HEK293 (cell line): ENCODE results near the gene ARSB.

ENCODE experiments used
- CTCF ChIA-PET: fragments of 350-600 bp; formaldehyde crosslinking; extraction: SDS; loops from one replicate; lab custom pipeline; 2021; ENCODE audit warnings: antibody characterized with exemption; lab: Yijun Ruan, JAX
- POLR2A ChIA-PET: fragments of 300-600 bp; formaldehyde crosslinking; extraction: SDS; loops from one replicate; lab custom pipeline; 2020; ENCODE audit warnings: antibody characterized with exemption, inconsistent platforms; lab: Yijun Ruan, JAX
- H3K27ac ChIP-seq: fragments of 200-500 bp; sonication (Bioruptor generic); 2 replicates; pipeline ENCODE4 v1.5.1; 2014; ENCODE audit warnings: low read depth, low read length, control low read depth, inconsistent platforms; ENCODE audit errors: extremely low read depth
- H3K36me3 ChIP-seq, 2 experiments: fragments of 200-500 bp in 1 of 2; sonication (Bioruptor generic) in 1 of 2; 1 replicate in 1 of 2; 2 replicates in 1 of 2; pipeline ENCODE4 v1.5.1; 2014 to 2017; ENCODE audit warnings: inconsistent platforms in 2 of 2, low read length in 2 of 2; ENCODE audit not compliant: control insufficient read depth in 2 of 2, insufficient read depth in 1 of 2
- H3K4me1 ChIP-seq: fragments of 200-500 bp; sonication (Bioruptor generic); 2 replicates; pipeline ENCODE4 v1.5.1; 2014; ENCODE audit warnings: mild to moderate bottlenecking, low read length, inconsistent platforms; ENCODE audit not compliant: control insufficient read depth, insufficient read depth
- H3K4me3 ChIP-seq: 2 replicates; pipeline ENCODE4 v1.5.1; 2011; ENCODE audit warnings: low read depth, mild to moderate bottlenecking, control low read depth, low read length, moderate library complexity
- H3K9me3 ChIP-seq: fragments of 200-500 bp; sonication (Bioruptor generic); 2 replicates; pipeline ENCODE4 v1.5.1; 2014; ENCODE audit warnings: low read depth, low read length, inconsistent platforms; ENCODE audit not compliant: control insufficient read depth, insufficient read depth
- ATF2 ChIP-seq: fragments of 450-650 bp; formaldehyde crosslinking; IDR thresholded peaks from 2 replicates; pipeline ENCODE4 v1.5.1; 2016; ENCODE audit warnings: missing biosample characterization, missing genetic modification characterization, low read depth
- BCL6B ChIP-seq: fragments of 450-650 bp; formaldehyde crosslinking; IDR thresholded peaks from 2 replicates; pipeline ENCODE4 v1.5.1; 2017; ENCODE audit warnings: missing biosample characterization, missing genetic modification characterization
- PRDM6 ChIP-seq: fragments of 450-650 bp; formaldehyde crosslinking; IDR thresholded peaks from 2 replicates; pipeline ENCODE4 v1.5.1; 2017; ENCODE audit warnings: missing biosample characterization, missing genetic modification characterization
- TCF7L2 ChIP-seq: IDR thresholded peaks from 2 replicates; pipeline ENCODE4 v1.6.1; 2011; ENCODE audit warnings: low read depth, mild to moderate bottlenecking, inconsistent platforms, low read length, moderate library complexity, borderline replicate concordance
- ZBTB26 ChIP-seq: fragments of 450-650 bp; formaldehyde crosslinking; optimal IDR thresholded peaks from 2 replicates; pipeline ENCODE3; 2016; ENCODE audit warnings: missing biosample characterization, mild to moderate bottlenecking, missing genetic modification characterization
- ZBTB6 ChIP-seq: fragments of 450-650 bp; formaldehyde crosslinking; IDR thresholded peaks from 2 replicates; pipeline ENCODE4 v1.5.1; 2017; ENCODE audit warnings: missing biosample characterization, missing genetic modification characterization
- ZNF114 ChIP-seq: fragments of 450-650 bp; formaldehyde crosslinking; IDR thresholded peaks from 2 replicates; pipeline ENCODE4 v1.5.0; 2017; ENCODE audit warnings: missing biosample characterization, missing genetic modification characterization
- ZNF155 ChIP-seq: fragments of 450-650 bp; formaldehyde crosslinking; IDR thresholded peaks from 2 replicates; pipeline ENCODE4 v1.5.1; 2016; ENCODE audit warnings: missing biosample characterization, missing genetic modification characterization
- ZNF2 ChIP-seq: fragments of 450-650 bp; formaldehyde crosslinking; IDR thresholded peaks from 2 replicates; pipeline ENCODE4 v1.5.1; 2016; ENCODE audit warnings: missing biosample characterization, missing genetic modification characterization
- ZNF341 ChIP-seq: fragments of 450-650 bp; formaldehyde crosslinking; IDR thresholded peaks from 2 replicates; pipeline ENCODE4; 2016; ENCODE audit warnings: low read depth, missing biosample characterization, missing genetic modification characterization
- ZNF391 ChIP-seq: fragments of 450-650 bp; formaldehyde crosslinking; IDR thresholded peaks from 2 replicates; pipeline ENCODE4 v1.5.1; 2016; ENCODE audit warnings: low read depth, missing biosample characterization, missing genetic modification characterization, borderline replicate concordance
- ZNF426 ChIP-seq: fragments of 450-650 bp; formaldehyde crosslinking; IDR thresholded peaks from 2 replicates; pipeline ENCODE4 v1.5.1; 2017; ENCODE audit warnings: missing biosample characterization, missing genetic modification characterization, mild to moderate bottlenecking, inconsistent platforms, moderate library complexity
- ZNF514 ChIP-seq: fragments of 450-650 bp; formaldehyde crosslinking; IDR thresholded peaks from 2 replicates; pipeline ENCODE4 v1.5.1; 2016; ENCODE audit warnings: missing biosample characterization, missing genetic modification characterization
- ZNF623 ChIP-seq: fragments of 450-650 bp; formaldehyde crosslinking; IDR thresholded peaks from 2 replicates; pipeline ENCODE4 v1.5.1; 2016; ENCODE audit warnings: missing biosample characterization, missing genetic modification characterization
- ZNF645 ChIP-seq: fragments of 450-650 bp; formaldehyde crosslinking; IDR thresholded peaks from 2 replicates; pipeline ENCODE4; 2016; ENCODE audit warnings: missing biosample characterization, missing genetic modification characterization
- ZNF658 ChIP-seq: fragments of 450-650 bp; formaldehyde crosslinking; IDR thresholded peaks from 2 replicates; pipeline ENCODE4; 2016; ENCODE audit warnings: missing biosample characterization, missing genetic modification characterization
- ZNF704 ChIP-seq: fragments of 450-650 bp; formaldehyde crosslinking; IDR thresholded peaks from 2 replicates; pipeline ENCODE4 v1.5.1; 2016; ENCODE audit warnings: missing biosample characterization, missing genetic modification characterization
- TF ChIP-seq, protein P1 (sequence below): fragments of 450-650 bp; formaldehyde crosslinking; IDR thresholded peaks from 2 replicates; pipeline ENCODE4 v1.5.1; 2017; ENCODE audit warnings: missing biosample characterization, missing genetic modification characterization

ARSB gene

GRCh38 chr5:78779771-78780616 is 205.1 kb downstream of the ARSB start (continued):
- TF ChIP-seq ZNF623 (tag by site-specific recombination) (no peak), ZNF114 (tag by site-specific recombination) (no peak), ZNF155 (tag by site-specific recombination) (no peak), BCL6B (tag by site-specific recombination) (no peak), ZNF645 (tag by site-specific recombination) (no peak)

- TF ChIP-seq ZNF426 (tag by site-specific recombination) (no peak), TCF7L2 (no peak), ZNF391 (tag by site-specific recombination) (no peak), ZBTB6 (tag by site-specific recombination) (no peak), PRDM6 (no peak), ZNF514 (tag by site-specific recombination) (no peak), ZBTB26 (no peak), ZNF704 (tag by site-specific recombination) (no peak), ATF2 (tag by site-specific recombination) (no peak), ZNF658 (tag by site-specific recombination) (no peak), ZNF2 (no peak), ZNF341 (tag by site-specific recombination) (no peak)
- TF ChIP-seq, protein P1, sequence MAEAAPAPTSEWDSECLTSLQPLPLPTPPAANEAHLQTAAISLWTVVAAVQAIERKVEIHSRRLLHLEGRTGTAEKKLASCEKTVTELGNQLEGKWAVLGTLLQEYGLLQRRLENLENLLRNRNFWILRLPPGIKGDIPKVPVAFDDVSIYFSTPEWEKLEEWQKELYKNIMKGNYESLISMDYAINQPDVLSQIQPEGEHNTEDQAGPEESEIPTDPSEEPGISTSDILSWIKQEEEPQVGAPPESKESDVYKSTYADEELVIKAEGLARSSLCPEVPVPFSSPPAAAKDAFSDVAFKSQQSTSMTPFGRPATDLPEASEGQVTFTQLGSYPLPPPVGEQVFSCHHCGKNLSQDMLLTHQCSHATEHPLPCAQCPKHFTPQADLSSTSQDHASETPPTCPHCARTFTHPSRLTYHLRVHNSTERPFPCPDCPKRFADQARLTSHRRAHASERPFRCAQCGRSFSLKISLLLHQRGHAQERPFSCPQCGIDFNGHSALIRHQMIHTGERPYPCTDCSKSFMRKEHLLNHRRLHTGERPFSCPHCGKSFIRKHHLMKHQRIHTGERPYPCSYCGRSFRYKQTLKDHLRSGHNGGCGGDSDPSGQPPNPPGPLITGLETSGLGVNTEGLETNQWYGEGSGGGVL (tag by site-specific recombination), result no peak
- Histone ChIP-seq H3K9me3 (no peaks in the 10 kb centered on the region), H3K4me1 (peaks cover 11% of the 10 kb centered on the region), H3K27ac (peak overlapping the region; percentile 50; the same call in 1 of the 2 replicates), H3K36me3 (no peaks in the 10 kb centered on the region), H3K4me3 (no peak overlapping the region)
- CTCF ChIA-PET, result no interaction called here
- POLR2A ChIA-PET, result no interaction called here
These were observed 205.8 kb downstream of the ARSB start for GRCh38 chr5:78779262-78779661.
